AG04449 (cell line): Measurements from ENCODE around the gene CCDC85C.

Source experiments
- CTCF ChIA-PET: fragments of 350-600 bp; formaldehyde crosslinking; extraction: SDS; loops from one replicate; lab custom pipeline; 2021; ENCODE audit warnings: antibody characterized with exemption; lab: Yijun Ruan, JAX
- POLR2A ChIA-PET: fragments of 400-600, 350-600 bp; formaldehyde crosslinking; extraction: SDS; loops from one replicate; lab custom pipeline; 2020; ENCODE audit warnings: antibody characterized with exemption, inconsistent platforms; lab: Yijun Ruan, JAX
- DNase-seq: peaks from one replicate; pipeline ENCODE4 v3.0.0-alpha.2; 2010; ENCODE audit warnings: low read depth, low spot score
- H3K4me3 ChIP-seq: 2 replicates; pipeline ENCODE4 v1.5.1; 2011; ENCODE audit warnings: low read depth, mild to moderate bottlenecking, control low read depth, low read length
- CTCF ChIP-seq: IDR thresholded peaks from one replicate; pipeline ENCODE4 v1.5.1; 2011; ENCODE audit warnings: mild to moderate bottlenecking, moderate library complexity, low read length, control low read depth, inconsistent platforms; ENCODE audit not compliant: insufficient read depth; ENCODE audit errors: missing control alignments

CCDC85C gene

GRCh38 chr14:99518441-99519346, 85.3 kb downstream of the CCDC85C start:
- POLR2A ChIA-PET, result interaction anchor here (0.7 kb wide), 1 partner anchor 16 kb away, joined by 7 read pairs; no protein-coding TSS in a partner anchor
- no peak overlapping the region for H3K4me3 ChIP-seq
- peak; percentile 98 for TF ChIP-seq CTCF
- no peak for DNase-seq
- CTCF ChIA-PET, result interaction anchor here (0.6 to 5.2 kb wide), 19 partner anchors 8 to 674 kb away, joined by 3 to 41 read pairs (median 3); no protein-coding TSS in a partner anchor

GRCh38 chr14:99517643-99518381, 86.2 kb downstream of the CCDC85C start:
- ChIA-PET CTCF (interaction anchor here (0.7 to 5.2 kb wide), 16 partner anchors 9 to 368 kb away, joined by 3 to 41 read pairs (median 4); no protein-coding TSS in a partner anchor), POLR2A (no interaction called here)
- H3K4me3 ChIP-seq, result no peak overlapping the region
- TF ChIP-seq CTCF, result no peak
- no peak for DNase-seq

- ChIA-PET POLR2A (no interaction called here), CTCF (interaction anchor here (0.8 to 5.2 kb wide), 15 partner anchors 10 to 369 kb away, joined by 3 to 41 read pairs (median 4); no protein-coding TSS in a partner anchor)
These were observed 87.0 kb downstream of the CCDC85C start for GRCh38 chr14:99516871-99517642.

GRCh38 chr14:99516156-99516870, 87.7 kb downstream of the CCDC85C start:
- no peak for DNase-seq
- ChIA-PET POLR2A (no interaction called here), CTCF (interaction anchor here (0.5 to 5.2 kb wide), 8 partner anchors 8 to 369 kb away, joined by 3 to 41 read pairs (median 4); no protein-coding TSS in a partner anchor)
- TF ChIP-seq CTCF, result no peak
- no peak overlapping the region for H3K4me3 ChIP-seq

More at GRCh38 chr14:99516871-99517642, 87.0 kb downstream of the CCDC85C start:
- no peak for DNase-seq
- no peak for TF ChIP-seq CTCF
- no peak overlapping the region for H3K4me3 ChIP-seq

- TF ChIP-seq CTCF, result no peak
- DNase-seq, result no peak
- ChIA-PET POLR2A (no interaction called here), CTCF (interaction anchor here (0.5 to 5.2 kb wide), 5 partner anchors 9 to 370 kb away, joined by 3 to 41 read pairs (median 5); no protein-coding TSS in a partner anchor)
- H3K4me3 ChIP-seq, result no peak overlapping the region
These were observed 88.5 kb downstream of the CCDC85C start for GRCh38 chr14:99515301-99516155.
